ENCODE results near the gene CYREN. TPM values are rescaled to one million over a fixed set of nuclear protein-coding genes. Genes with fewer than 3 reads are reported as not detected.

CYREN gene
- total RNA-seq, 6 donors from 2014 or later = 27.3 to 119 (median 40.4) TPM

DNA sequence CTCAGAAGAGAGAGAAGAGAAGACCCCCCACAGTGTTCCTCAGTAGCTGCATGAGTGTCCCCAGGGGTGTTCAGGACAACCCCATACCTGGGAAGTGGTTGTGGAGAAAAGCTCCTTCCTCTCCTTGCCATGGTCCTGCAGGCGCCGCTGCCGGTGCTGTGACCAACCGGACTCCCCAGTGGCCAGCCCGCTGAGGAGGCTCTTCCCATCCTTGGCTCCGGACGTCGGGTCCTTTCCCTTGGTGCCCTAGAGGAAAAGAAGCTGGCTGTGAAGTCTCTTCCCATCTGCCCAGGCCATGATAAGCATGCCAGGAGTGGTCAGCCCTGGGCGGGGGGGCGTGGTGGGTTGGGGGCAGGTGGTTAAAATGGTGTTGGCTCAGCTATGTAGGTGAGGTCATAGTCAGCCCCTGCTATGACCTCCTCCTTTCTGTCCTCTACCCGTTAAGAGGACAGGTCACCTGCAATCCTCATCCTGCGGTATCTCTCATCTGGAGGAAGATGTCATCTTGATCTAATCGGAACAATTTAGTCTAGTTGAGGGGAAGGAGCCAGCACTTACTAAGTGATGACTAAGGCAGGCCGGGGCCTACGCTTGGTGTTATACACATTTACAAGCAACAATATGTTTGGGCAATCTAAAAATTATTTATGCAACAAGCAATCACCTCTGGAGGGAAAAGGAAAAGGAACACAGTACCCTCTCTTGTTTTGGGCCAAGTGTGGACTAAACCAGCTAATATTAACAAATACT, 27.6 kb upstream of the CYREN start:
- DNase-seq (no peak), ATAC-seq (ENCODE audit: low FRiP score in 2 of 2) (no peak)

DNA sequence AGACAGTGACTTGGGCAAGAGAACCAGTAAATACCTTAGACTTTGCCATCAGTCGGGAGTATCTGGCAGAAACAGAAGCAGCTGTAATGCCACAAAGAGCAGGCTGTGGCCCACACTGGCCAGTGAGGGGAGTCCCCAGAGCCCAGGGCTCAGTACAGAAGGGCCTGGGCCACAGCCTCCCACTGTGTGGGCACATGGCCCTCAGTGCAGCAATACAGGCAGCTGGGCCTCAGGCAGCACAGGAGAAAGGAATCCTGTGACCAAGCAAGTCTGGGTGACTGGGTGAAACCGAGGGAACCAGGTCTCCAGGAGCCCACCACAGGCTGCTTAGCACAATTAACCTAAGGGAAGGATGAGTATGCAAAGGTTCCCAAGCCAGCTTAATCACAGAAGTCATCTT, 26.8 kb upstream of the CYREN start:
- Histone ChIP-seq H3K27me3 (no peaks in the 10 kb centered on the region), H3K4me1 (peaks cover 0 to 6% (median 0%) of the 10 kb centered on the region in 4 donors), H3K9me3 (no peaks in the 10 kb centered on the region), H3K4me3 (no peak overlapping the region), H3K27ac (no peak overlapping the region), H3K36me3 (peaks cover 32 to 93% (median 76%) of the 10 kb centered on the region in 4 donors)
- 91 to 100% methylated on average over 2 of the region's 2 CpGs for WGBS, 2 donors
- TF ChIP-seq, protein P1, sequence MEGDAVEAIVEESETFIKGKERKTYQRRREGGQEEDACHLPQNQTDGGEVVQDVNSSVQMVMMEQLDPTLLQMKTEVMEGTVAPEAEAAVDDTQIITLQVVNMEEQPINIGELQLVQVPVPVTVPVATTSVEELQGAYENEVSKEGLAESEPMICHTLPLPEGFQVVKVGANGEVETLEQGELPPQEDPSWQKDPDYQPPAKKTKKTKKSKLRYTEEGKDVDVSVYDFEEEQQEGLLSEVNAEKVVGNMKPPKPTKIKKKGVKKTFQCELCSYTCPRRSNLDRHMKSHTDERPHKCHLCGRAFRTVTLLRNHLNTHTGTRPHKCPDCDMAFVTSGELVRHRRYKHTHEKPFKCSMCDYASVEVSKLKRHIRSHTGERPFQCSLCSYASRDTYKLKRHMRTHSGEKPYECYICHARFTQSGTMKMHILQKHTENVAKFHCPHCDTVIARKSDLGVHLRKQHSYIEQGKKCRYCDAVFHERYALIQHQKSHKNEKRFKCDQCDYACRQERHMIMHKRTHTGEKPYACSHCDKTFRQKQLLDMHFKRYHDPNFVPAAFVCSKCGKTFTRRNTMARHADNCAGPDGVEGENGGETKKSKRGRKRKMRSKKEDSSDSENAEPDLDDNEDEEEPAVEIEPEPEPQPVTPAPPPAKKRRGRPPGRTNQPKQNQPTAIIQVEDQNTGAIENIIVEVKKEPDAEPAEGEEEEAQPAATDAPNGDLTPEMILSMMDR (IDR thresholded peaks at IDR 0.05) = no peak
- TF ChIP-seq EP300 (IDR thresholded peaks at IDR 0.05) (no peak), POLR2A (IDR thresholded peaks at IDR 0.05) (no peak), POLR2AphosphoS5 (IDR thresholded peaks at IDR 0.05) (no peak)
- ATAC-seq (ENCODE audit: low FRiP score in 2 of 2) = no peak
- DNase-seq = no peak

More for the DNA sequence above, 27.6 kb upstream of the CYREN start:
- peaks cover 25 to 89% (median 73%) of the 10 kb centered on the region in 4 donors for H3K36me3 ChIP-seq
- TF ChIP-seq, protein P1 (IDR thresholded peaks at IDR 0.05) = no peak
- TF ChIP-seq EP300 (IDR thresholded peaks at IDR 0.05) = no peak
- no peak for TF ChIP-seq POLR2A (IDR thresholded peaks at IDR 0.05)
- no peak for TF ChIP-seq POLR2AphosphoS5 (IDR thresholded peaks at IDR 0.05)
- WGBS, 2 donors = 90 to 94% methylated on average over 14 to 15 of the region's 15 CpGs
- H3K27me3 ChIP-seq = no peaks in the 10 kb centered on the region
- no peak overlapping the region for H3K27ac ChIP-seq
- no peak overlapping the region for H3K4me3 ChIP-seq
- H3K4me1 ChIP-seq = peaks cover 0 to 6% (median 5%) of the 10 kb centered on the region in 4 donors
- H3K9me3 ChIP-seq = no peaks in the 10 kb centered on the region

DNA sequence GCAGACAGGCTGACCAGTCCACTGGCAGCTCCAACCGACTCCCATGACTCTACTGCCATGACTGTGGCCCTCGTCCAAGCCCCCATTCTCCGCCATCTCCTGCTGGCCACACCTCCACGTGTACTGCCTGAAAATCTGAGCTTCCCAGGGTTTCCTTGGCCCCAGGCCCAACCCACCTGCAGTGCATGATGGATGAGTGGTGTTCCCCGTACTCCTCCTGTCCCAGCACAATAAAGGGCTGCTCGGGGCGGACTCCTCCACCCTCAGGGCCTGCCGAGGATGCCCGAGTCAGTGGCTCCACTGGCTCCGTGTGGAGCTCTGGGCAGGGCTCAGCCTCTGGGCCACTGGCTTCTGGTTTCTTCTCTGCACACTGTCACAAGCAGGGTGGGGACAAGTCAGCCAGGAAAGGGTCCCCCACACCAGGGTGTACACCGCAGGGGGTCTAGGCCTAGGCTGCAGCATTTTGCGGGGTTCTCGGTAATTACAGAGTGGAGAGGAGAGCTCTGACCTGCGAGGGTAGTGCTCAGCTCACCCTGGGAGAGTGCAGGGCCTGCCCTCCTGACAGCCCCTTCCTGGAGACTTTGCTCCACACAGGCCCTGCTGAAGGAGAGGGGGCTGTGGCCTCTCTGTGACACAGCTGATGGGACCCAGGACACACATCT, 25.6 kb upstream of the CYREN start:
- Histone ChIP-seq H3K27me3 (no peaks in the 10 kb centered on the region), H3K27ac (no peak overlapping the region), H3K4me1 (peaks cover 0 to 6% (median 0%) of the 10 kb centered on the region in 4 donors), H3K9me3 (no peaks in the 10 kb centered on the region), H3K36me3 (peaks cover 34 to 92% (median 76%) of the 10 kb centered on the region in 4 donors), H3K4me3 (no peak overlapping the region)
- 94 to 96% methylated on average over 8 to 14 of the region's 14 CpGs for WGBS, 2 donors
- no peak for TF ChIP-seq POLR2A (IDR thresholded peaks at IDR 0.05)
- no peak for TF ChIP-seq EP300 (IDR thresholded peaks at IDR 0.05)
- TF ChIP-seq, protein P1 (IDR thresholded peaks at IDR 0.05) = no peak
- TF ChIP-seq POLR2AphosphoS5 (IDR thresholded peaks at IDR 0.05) = no peak
- no peak for DNase-seq
- ATAC-seq (ENCODE audit: low FRiP score in 2 of 2) = peak in 1 of 2 donors; percentile 24

- DNase-seq = no peak
- Histone ChIP-seq H3K4me3 (no peak overlapping the region), H3K27ac (no peak overlapping the region), H3K9me3 (no peaks in the 10 kb centered on the region), H3K27me3 (no peaks in the 10 kb centered on the region), H3K4me1 (peaks cover 0 to 6% (median 0%) of the 10 kb centered on the region in 4 donors), H3K36me3 (peaks cover 34 to 94% (median 70%) of the 10 kb centered on the region in 4 donors)
- TF ChIP-seq, protein P1 (IDR thresholded peaks at IDR 0.05) = no peak
- TF ChIP-seq POLR2A (IDR thresholded peaks at IDR 0.05) (no peak), EP300 (IDR thresholded peaks at IDR 0.05) (no peak), POLR2AphosphoS5 (IDR thresholded peaks at IDR 0.05) (no peak)
- no peak for ATAC-seq (ENCODE audit: low FRiP score in 2 of 2)
- WGBS, 2 donors = 79 to 93% methylated on average over 4 of the region's 4 CpGs
Measured at GRCh38 chr7:135195156-135195555, 24.6 kb upstream of the CYREN start.

Measured in upper lobe of left lung (tissue), 6 donors.